ENCODE data around the gene ARID1B. TPM values are rescaled to one million over a fixed set of nuclear protein-coding genes. Genes with fewer than 3 reads are reported as not detected.

Gene ARID1B
- total RNA-seq, 1 experiment from 2014 or later, result 35.6 TPM

GRCh38 chr6:157075549-157076450 is 298.6 kb downstream of the ARID1B start:
- Histone ChIP-seq H2AFZ (ENCODE audit: low read depth, low read length, poor library complexity, severe bottlenecking) (no peak overlapping the region), H3K4me2 (ENCODE audit: low read length) (no peak overlapping the region), H3K4me1 (ENCODE audit: control insufficient read depth in 1 of 2, insufficient read depth in 2 of 2, low read length in 2 of 2) (peaks cover 0 to 6% of the 10 kb centered on the region in 2 experiments; a peak in 2 of 4 replicates), H3K27ac (ENCODE audit: low read depth, low read length) (no peak overlapping the region), H3K27me3 (ENCODE audit: insufficient read depth, low read length) (no peaks in the 10 kb centered on the region), H3K4me3 (replicated peaks in 1 of 2; ENCODE audit: low read depth in 1 of 2, low read length in 2 of 2) (no peak overlapping the region), H3K9me2 (ENCODE audit: insufficient read depth) (no peaks in the 10 kb centered on the region), H3K9me3 (ENCODE audit: control insufficient read depth in 1 of 2, insufficient read depth in 1 of 2, low read depth in 1 of 2, low read length in 2 of 2) (no peaks in the 10 kb centered on the region), H3K9ac (ENCODE audit: low read length) (no peak overlapping the region), H3K79me2 (ENCODE audit: insufficient read depth, low read length) (no peaks in the 10 kb centered on the region), H3K36me3 (ENCODE audit: control insufficient read depth in 1 of 2, insufficient read depth in 2 of 2, low read length in 2 of 2) (no peaks in the 10 kb centered on the region), H4K20me1 (ENCODE audit: insufficient read depth) (no peaks in the 10 kb centered on the region; the same call in 1 of the 2 replicates)
- ATAC-seq (no peak), DNase-seq (ENCODE audit: low read depth, low spot score) (peak; percentile 3)
- RAD21 ChIA-PET (ENCODE audit: low non-redundant PET in 1 of 2, low total read pairs in 2 of 2, uncharacterized antibody in 2 of 2, unreplicated experiment in 2 of 2), result no interaction called here
- POLR2A ChIA-PET, result no interaction called here
- intact Hi-C loops (cut with micrococcal nuclease), result no loop called here
- peak; percentile 21; the same call in 1 of the 2 replicates for TF ChIP-seq FOSL1 (IDR thresholded peaks at IDR 0.05; ENCODE audit: low read depth)
- 0 out of 2 replicates have a peak, but pooled peaks have one; percentile 15 for TF ChIP-seq CBX3 (IDR thresholded peaks at IDR 0.05; ENCODE audit: low read depth)
- TF ChIP-seq, protein P1, sequence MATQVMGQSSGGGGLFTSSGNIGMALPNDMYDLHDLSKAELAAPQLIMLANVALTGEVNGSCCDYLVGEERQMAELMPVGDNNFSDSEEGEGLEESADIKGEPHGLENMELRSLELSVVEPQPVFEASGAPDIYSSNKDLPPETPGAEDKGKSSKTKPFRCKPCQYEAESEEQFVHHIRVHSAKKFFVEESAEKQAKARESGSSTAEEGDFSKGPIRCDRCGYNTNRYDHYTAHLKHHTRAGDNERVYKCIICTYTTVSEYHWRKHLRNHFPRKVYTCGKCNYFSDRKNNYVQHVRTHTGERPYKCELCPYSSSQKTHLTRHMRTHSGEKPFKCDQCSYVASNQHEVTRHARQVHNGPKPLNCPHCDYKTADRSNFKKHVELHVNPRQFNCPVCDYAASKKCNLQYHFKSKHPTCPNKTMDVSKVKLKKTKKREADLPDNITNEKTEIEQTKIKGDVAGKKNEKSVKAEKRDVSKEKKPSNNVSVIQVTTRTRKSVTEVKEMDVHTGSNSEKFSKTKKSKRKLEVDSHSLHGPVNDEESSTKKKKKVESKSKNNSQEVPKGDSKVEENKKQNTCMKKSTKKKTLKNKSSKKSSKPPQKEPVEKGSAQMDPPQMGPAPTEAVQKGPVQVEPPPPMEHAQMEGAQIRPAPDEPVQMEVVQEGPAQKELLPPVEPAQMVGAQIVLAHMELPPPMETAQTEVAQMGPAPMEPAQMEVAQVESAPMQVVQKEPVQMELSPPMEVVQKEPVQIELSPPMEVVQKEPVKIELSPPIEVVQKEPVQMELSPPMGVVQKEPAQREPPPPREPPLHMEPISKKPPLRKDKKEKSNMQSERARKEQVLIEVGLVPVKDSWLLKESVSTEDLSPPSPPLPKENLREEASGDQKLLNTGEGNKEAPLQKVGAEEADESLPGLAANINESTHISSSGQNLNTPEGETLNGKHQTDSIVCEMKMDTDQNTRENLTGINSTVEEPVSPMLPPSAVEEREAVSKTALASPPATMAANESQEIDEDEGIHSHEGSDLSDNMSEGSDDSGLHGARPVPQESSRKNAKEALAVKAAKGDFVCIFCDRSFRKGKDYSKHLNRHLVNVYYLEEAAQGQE (IDR thresholded peaks at IDR 0.05; ENCODE audit: low read depth), result no peak
- TF ChIP-seq TCF7L2 (IDR thresholded peaks at IDR 0.05; ENCODE audit: borderline replicate concordance, extremely low read depth, insufficient read depth, insufficient read length), result no peak
- no peak for TF ChIP-seq EZH2 (IDR thresholded peaks at IDR 0.05)
- no peak for TF ChIP-seq JUND (IDR thresholded peaks at IDR 0.05)
- no peak for TF ChIP-seq ELF1 (IDR thresholded peaks at IDR 0.05; ENCODE audit: borderline replicate concordance, low read depth)
- no peak for TF ChIP-seq EZH2phosphoT487 (IDR thresholded peaks at IDR 0.05; ENCODE audit: borderline replicate concordance)
- CTCF ChIA-PET, result no interaction called here
- BruUV-seq (replicated peaks), result no TSS peak
